GM21825 (cell line): ENCODE data around the gene TEX44.
"Not testable (repeated sequence)": the region's sequence is repeated elsewhere in the genome, so short reads cannot be mapped to it uniquely, and the experiment has no call there.

ENCODE experiments used
- ATAC-seq: cut with Tn5 transposase; IDR thresholded peaks from one replicate; pipeline ENCODE4 v1.9.1; 2021; ENCODE audit warnings: mild to moderate bottlenecking, moderate library complexity; ENCODE audit not compliant: unreplicated experiment

Gene TEX44

DNA sequence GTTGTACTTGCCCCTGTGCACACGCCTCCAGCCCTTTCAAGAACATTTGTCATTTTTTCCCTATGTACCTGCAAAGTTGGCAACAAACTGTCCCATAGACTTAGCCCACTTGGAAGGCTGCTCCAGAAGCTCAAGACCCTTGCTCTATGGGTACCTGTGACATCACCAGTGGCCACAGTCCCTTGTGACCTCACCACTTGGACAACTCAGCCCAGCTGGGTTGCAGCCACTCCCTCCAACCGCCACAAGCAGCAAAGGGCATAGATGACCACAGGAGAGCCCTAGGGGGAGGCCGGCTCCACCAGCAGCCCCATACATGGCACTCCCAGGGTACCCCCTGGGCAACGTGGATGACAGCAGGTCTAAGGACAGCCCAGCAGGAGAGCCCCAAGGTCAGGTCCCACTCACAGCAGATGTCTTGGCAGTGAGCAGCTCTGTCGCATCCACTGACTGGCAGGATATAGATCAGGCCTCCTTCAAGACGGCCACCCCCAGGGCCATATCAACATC, at the start of gene TEX44:
TEX44 (plus strand) TSS at position 229 of the 510 bp plus-strand sequence; CDS start at position 317, 88 bp downstream.
- ATAC-seq = no peak

DNA sequence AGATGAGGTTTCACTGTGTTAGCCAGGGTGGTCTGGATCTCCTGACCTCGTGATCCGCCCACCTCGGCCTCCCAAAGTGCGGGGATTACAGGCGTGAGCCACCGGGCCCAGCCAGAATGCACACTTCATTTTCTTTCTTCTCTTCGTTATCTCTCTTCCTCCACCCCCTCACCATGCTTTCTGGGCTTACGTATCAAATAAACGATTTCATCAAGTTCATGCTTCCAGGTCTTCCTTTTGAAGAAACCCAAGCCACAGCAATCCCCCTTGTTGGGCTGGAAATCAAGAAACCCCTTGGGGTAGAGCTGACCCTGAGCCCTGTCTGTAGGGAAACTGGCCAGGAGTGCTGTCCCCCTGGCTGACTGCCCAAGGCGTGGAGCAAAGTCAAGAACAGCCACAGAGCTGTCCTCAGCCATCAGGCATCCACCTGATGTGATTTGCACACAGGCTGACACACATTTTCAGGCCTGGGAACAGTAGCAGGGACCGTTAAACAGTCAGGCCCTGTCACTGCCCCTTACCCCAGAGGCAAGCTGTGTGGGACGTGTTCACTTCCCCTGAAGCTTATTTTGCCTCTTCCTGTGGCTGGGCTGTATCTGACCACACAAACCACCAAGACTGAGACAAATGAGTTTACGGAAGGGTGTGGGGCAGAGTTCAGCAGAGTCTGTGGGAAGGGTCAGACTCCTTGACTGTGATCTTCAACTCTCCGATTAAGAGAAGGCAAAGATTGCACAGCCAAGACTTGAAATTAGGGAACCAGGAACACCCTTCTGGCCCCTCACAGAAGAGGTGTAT, 47.4 kb upstream of the TEX44 start:
- ATAC-seq = peak; percentile 99

GRCh38 chr2:231546014-231546715, 46.5 kb upstream of the TEX44 start:
- ATAC-seq = peak; percentile 5

DNA sequence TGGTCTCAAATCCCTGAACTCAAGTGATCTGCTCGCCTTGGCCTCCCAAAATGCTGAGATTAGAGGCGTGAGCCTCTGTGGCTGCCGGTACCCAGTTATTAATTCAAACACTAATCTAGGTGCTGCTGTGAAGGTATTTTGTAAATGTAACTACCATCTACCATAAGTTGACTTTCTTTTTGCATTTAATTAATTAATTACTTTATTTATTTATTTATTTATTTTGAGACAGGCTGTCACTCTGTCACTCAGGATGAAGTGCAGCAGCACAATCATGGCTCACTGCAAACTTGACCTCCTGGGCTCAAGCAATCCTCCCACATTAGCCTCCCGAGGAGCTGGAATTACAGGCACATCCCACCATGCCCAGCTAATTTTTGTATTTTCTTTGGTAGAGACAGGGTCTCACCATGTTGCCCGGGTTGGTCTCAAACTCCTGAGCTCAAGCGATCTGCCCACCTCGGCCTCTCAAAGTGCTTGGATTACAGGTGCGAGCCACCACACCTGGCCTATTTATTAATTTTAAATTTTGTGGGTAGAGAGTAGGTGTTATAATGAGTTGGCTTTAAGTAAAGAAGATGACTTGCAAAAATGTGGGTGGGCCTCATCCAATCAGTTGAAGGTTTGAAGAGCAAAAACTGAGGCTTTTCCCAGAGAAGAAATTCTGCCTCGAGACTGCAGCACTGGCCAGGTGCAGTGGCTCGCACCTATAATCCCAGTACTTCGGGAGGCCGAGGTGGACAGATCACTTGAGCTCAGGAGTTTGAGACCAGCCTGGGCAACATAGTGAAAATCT, 45.2 kb upstream of the TEX44 start:
- ATAC-seq = no peak

GRCh38 chr2:231548752-231549151, 43.9 kb upstream of the TEX44 start:
- no peak for ATAC-seq

GRCh38 chr2:231549446-231550239, 43.0 kb upstream of the TEX44 start:
- ATAC-seq = no peak

GRCh38 chr2:231552752-231553151, 39.9 kb upstream of the TEX44 start:
- ATAC-seq = no peak

GRCh38 chr2:231554327-231554726, 38.3 kb upstream of the TEX44 start:
- no peak for ATAC-seq

GRCh38 chr2:231554748-231555545, 37.7 kb upstream of the TEX44 start:
- ATAC-seq = no peak

- ATAC-seq = not testable (repeated sequence)
Measured at GRCh38 chr2:231556496-231556895, 36.2 kb upstream of the TEX44 start.

GRCh38 chr2:231556981-231557380, 35.7 kb upstream of the TEX44 start:
- ATAC-seq = no peak

DNA sequence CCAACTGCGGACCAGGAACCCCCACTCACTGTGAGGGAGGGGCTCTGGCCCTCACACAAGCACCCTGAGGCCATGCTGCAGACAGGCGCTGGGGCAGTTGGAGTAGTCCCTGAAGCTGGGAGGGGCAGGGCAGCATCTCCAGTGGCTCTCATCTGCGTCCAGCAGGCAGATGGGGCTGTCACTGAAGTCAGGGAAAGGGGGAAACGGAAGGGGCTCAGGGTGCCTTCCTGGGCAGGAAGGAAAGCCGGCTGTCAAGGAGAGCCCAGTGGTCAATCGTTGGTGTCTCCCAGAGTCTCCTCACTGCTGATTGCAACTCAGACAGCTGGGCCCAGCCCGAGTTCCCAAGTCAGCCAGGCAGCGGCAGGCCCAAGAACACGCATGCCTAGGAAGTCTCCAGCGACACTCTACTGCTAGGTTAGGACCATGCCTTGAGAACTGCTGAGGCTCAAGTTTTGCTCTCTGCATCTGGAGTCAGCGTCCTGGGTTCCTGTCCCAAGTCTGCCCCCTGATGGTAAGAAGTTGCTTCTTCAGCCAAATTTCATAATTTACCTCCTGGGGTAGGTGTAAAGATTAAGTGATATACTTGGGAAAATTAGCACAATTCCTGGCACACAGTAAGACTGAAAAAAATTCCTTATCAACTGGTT, 35.0 kb upstream of the TEX44 start:
- peak; percentile 71 for ATAC-seq

DNA sequence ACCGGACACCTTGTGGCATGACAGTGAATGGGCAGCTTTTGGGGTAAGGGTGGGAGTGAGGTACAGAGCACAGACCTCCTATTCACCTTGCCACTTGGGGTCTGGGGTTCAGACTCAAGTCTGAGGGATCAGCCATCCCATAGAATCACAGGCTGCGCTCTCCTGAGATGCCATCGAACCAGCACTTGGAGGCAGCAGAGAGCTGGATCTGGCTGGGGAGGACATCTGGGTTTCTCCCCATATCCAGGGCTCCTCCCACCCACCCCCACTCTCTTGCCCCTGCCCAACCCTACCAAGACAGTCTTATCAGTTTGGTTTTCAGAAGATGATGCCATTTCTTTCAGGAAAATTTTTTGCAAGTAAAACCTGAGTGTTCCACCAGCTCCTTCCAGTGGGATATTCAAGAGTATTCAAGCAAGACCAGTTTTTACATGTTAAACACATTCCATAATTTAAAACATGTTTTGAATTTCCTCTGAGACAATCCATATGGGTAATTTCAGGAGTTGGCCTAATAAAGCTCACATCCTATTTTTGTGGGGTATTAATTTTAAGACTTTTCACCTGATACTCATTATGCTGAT, 29.2 kb upstream of the TEX44 start:
- no peak for ATAC-seq

GRCh38 chr2:231565887-231566594, 26.6 kb upstream of the TEX44 start:
- no peak for ATAC-seq

DNA sequence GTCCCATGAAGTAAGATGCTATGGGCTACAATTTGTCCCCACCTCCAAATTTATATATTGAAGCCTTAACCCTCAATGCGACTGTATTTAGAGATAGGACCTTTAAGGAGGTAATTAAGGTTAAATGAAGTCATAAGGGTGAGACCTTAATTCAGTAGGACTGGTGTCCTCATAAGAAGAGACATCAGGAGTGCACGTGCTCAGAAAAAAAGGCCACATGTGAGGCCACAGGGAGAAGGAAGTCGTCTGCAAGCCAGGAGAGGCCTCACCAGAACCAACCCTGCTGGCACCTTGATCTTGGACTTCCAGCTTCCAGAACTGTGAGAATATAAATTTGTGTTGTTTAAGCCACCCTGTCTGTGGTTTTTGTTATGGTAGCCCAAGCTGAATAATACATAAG, 25.5 kb upstream of the TEX44 start:
- no peak for ATAC-seq

DNA sequence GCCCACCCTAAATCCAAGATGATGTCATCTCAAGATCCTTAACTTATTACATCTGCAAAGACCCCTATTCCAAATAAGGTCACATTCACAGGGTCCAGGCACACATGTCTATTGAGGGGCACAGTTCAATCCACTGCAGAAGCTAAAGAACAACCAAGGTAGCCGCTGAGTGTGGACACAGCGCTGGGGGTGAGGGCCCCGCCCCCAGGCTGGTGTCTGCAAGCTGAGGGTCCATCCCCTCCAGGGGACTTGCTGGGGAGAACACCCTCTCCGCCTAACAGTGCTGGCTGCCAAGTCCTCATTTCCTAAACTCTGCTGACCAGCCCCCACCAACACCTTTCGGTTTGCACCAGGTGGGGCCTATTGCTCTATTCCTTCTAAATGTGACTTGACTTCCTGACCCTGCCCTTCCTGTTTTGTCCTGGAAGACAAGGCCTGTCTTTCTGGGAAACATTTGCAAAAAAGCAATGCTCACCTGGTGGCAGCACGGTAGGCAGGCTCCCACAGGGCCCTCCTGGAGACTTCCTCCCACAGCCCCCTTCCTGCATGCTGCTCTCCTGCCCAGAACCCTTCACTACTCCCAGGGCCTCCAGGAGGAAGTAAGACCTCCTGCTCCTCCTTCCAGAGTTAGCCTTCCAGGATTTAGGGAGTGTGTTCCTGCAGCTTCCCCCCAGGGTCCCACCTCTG, 24.4 kb upstream of the TEX44 start:
- ATAC-seq = no peak

DNA sequence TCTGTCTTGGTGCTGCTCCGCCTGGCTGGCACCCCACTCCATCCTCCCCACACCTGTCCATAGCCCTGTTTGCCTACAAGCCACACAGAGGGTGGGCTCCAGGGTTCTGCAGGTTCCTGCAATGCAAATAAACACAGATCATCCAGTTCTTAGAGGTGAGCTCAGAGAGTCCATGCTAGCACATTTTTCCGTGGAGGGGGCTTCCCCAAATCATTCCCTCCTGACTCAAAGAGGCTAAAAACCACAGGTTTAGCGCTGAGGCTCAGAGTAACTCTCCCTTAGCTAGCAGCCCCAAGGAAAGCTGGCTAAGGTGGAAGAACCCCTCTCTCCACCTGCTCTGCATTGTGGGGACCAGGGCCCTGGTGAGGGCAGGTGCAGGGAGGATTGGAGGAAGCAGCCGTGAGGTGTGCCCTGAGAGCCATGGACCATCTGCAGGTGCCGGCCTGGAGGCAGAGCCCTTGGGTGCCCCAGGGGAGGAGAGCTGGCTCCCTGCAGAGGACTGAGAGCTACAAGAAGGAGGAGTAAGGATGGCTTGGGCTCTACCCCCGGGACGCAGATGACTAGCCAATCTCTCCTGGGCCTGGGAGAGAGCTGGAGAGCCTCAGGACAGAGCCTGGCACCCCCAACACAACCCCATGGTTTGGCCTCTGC, 23.8 kb upstream of the TEX44 start:
- no peak for ATAC-seq
